ENCODE results near the gene NEMP1.

- no peak for TF ChIP-seq CTCF (IDR thresholded peaks at IDR 0.05)
- no peak for TF ChIP-seq POLR2AphosphoS5 (IDR thresholded peaks at IDR 0.05)
These were observed 11.9 kb upstream of the NEMP1 start for GRCh38 chr12:57090490-57090889.

All from esophagus muscularis mucosa (tissue), 3 donors.